Peyer's patch (tissue), 4 donors: ENCODE data around the gene OSBPL3. TPM values are rescaled to one million over a fixed set of nuclear protein-coding genes. Genes with fewer than 3 reads are reported as not detected.

Experiments used
- DNase-seq, 3 donors: peaks; one replicate each; pipeline ENCODE4 v3.0.0-alpha.2; 2017 to 2019
- H3K27ac ChIP-seq, 4 donors: fragments of 200-600 bp; sonication (generic); one replicate each; pipeline ENCODE4 v1.5.1; 2016 to 2019
- H3K27me3 ChIP-seq, 2 donors: fragments of 200-600 bp; sonication (generic); one replicate each; pipeline ENCODE4 v1.5.1; 2019
- H3K36me3 ChIP-seq, 3 donors: fragments of 200-600 bp; sonication (generic); one replicate each; pipeline ENCODE4 v1.5.1; 2016 to 2019
- H3K4me1 ChIP-seq, 4 donors: fragments of 200-600 bp; sonication (generic); one replicate each; pipeline ENCODE4 v1.5.1; 2016 to 2019
- H3K4me3 ChIP-seq, 4 donors: fragments of 200-600 bp; sonication (generic); 1 replicate in 3 of 4; 2 replicates in 1 of 4; pipeline ENCODE4 v1.5.1; 2016 to 2019; ENCODE audit warnings: mild to moderate bottlenecking in 1 of 4
- H3K9me3 ChIP-seq, 4 donors: fragments of 200-600 bp; sonication (generic); one replicate each; pipeline ENCODE4 v1.5.1; 2016 to 2019; ENCODE audit warnings: mild to moderate bottlenecking in 1 of 4
- POLR2A ChIP-seq, 2 donors: fragments of 450-650 bp; IDR thresholded peaks; one replicate each; pipeline ENCODE4 v1.5.1; 2017; ENCODE audit warnings: antibody characterized with exemption in 2 of 2, mild to moderate bottlenecking in 2 of 2, moderate library complexity in 2 of 2
- total RNA-seq, 4 donors: library from RNA; depleted of rRNA; stranded (reverse); fragments of >200 nt; gene quantifications; one replicate each; pipeline ENCODE4 v1.1.0, GENCODE V29; 2016
- TF ChIP-seq, protein P1 (sequence below), 6 experiments: fragments of 450-650 bp in 4 of 6; fragments of 200-600 bp in 2 of 6; sonication (generic) in 1 of 6; IDR thresholded peaks; one replicate each; pipeline ENCODE4 v1.5.1; 2017 to 2019; ENCODE audit warnings: antibody characterized with exemption in 6 of 6, mild to moderate bottlenecking in 3 of 6, moderate library complexity in 1 of 6

The OSBPL3 gene
- total RNA-seq, 4 donors from 2014 or later = 20.1 to 67.7 (median 22.2) TPM

DNA sequence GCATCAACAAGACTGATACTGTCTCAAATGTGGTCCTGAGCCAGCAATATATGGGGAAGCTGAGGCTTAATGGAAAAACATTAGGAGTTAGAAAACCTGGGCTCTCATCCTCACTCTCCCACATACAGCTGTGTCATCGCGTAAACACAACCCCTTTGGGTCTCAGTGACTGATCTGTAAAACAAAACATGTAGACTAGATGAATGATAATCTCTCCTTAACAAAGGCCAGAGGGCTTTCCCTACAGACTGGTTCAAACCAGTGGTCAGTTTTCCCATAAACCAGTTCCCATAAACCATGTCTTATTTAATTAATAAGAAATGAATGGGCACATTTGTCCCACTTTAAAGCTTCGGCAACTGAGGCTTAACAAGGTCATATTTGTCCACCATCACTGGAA is 48.1 kb downstream of the OSBPL3 start:
- Histone ChIP-seq H3K4me1 (peaks cover 0 to 14% (median 0%) of the 10 kb centered on the region in 4 donors), H3K9me3 (no peaks in the 10 kb centered on the region), H3K4me3 (no peak overlapping the region), H3K36me3 (no peaks in the 10 kb centered on the region), H3K27ac (no peak overlapping the region), H3K27me3 (no peaks in the 10 kb centered on the region)
- no peak for DNase-seq
- TF ChIP-seq, protein P1, sequence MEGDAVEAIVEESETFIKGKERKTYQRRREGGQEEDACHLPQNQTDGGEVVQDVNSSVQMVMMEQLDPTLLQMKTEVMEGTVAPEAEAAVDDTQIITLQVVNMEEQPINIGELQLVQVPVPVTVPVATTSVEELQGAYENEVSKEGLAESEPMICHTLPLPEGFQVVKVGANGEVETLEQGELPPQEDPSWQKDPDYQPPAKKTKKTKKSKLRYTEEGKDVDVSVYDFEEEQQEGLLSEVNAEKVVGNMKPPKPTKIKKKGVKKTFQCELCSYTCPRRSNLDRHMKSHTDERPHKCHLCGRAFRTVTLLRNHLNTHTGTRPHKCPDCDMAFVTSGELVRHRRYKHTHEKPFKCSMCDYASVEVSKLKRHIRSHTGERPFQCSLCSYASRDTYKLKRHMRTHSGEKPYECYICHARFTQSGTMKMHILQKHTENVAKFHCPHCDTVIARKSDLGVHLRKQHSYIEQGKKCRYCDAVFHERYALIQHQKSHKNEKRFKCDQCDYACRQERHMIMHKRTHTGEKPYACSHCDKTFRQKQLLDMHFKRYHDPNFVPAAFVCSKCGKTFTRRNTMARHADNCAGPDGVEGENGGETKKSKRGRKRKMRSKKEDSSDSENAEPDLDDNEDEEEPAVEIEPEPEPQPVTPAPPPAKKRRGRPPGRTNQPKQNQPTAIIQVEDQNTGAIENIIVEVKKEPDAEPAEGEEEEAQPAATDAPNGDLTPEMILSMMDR (IDR thresholded peaks at IDR 0.05) = no peak
- no peak for TF ChIP-seq POLR2A (IDR thresholded peaks at IDR 0.05)

DNA sequence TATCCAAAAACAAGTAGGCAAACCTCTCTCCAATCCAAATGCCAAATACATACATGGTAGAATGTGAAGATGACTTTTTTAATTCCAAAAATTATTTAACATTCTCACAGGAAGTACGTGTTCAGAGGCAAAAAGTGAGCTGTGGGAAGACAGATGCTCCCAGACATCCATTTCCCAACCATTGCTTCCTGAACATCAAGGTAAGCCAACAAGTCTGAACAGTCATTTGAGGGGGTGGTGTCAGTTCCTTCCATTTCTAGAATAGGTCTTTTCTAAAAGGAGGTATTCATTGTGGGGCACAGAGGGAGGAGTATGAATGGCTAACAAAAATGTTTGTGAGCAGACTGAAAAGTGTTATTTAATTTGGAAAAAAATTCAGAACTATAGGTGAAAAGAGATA is 49.1 kb downstream of the OSBPL3 start:
- Histone ChIP-seq H3K4me1 (peaks cover 0 to 14% (median 0%) of the 10 kb centered on the region in 4 donors), H3K27ac (no peak overlapping the region), H3K4me3 (no peak overlapping the region), H3K9me3 (no peaks in the 10 kb centered on the region), H3K27me3 (no peaks in the 10 kb centered on the region), H3K36me3 (no peaks in the 10 kb centered on the region)
- TF ChIP-seq, protein P1 (IDR thresholded peaks at IDR 0.05) = no peak
- no peak for TF ChIP-seq POLR2A (IDR thresholded peaks at IDR 0.05)
- no peak for DNase-seq

- Histone ChIP-seq H3K9me3 (no peaks in the 10 kb centered on the region), H3K27ac (no peak overlapping the region), H3K4me3 (no peak overlapping the region), H3K4me1 (no peaks in the 10 kb centered on the region), H3K27me3 (no peaks in the 10 kb centered on the region), H3K36me3 (no peaks in the 10 kb centered on the region)
- DNase-seq = no peak
- no peak for TF ChIP-seq POLR2A (IDR thresholded peaks at IDR 0.05)
- TF ChIP-seq, protein P1 (IDR thresholded peaks at IDR 0.05) = no peak
Measured at GRCh38 chr7:24926623-24927524, 53.1 kb downstream of the OSBPL3 start.

DNA sequence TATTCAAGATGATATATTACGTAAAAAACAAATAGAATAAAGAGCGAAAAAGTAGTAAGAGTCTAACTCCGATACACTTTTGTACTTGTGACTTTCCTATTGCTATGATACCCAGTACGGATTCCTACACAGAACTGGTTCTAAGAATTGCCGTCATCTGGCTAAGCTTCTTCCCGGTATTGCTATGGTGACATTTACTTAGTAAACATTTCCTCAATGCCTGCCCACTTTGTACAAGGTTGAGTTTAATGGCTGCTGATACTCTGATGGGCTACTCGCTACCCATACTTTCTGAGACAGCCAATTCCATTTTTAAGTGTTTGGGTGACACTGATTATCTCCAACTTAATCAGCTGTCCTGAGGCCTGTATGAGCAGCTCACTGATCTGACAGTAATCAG is 55.6 kb downstream of the OSBPL3 start:
- no peak for TF ChIP-seq POLR2A (IDR thresholded peaks at IDR 0.05)
- TF ChIP-seq, protein P1 (IDR thresholded peaks at IDR 0.05) = no peak
- Histone ChIP-seq H3K4me3 (no peak overlapping the region), H3K36me3 (no peaks in the 10 kb centered on the region), H3K27me3 (no peaks in the 10 kb centered on the region), H3K27ac (no peak overlapping the region), H3K9me3 (no peaks in the 10 kb centered on the region), H3K4me1 (no peaks in the 10 kb centered on the region)
- DNase-seq = no peak

DNA sequence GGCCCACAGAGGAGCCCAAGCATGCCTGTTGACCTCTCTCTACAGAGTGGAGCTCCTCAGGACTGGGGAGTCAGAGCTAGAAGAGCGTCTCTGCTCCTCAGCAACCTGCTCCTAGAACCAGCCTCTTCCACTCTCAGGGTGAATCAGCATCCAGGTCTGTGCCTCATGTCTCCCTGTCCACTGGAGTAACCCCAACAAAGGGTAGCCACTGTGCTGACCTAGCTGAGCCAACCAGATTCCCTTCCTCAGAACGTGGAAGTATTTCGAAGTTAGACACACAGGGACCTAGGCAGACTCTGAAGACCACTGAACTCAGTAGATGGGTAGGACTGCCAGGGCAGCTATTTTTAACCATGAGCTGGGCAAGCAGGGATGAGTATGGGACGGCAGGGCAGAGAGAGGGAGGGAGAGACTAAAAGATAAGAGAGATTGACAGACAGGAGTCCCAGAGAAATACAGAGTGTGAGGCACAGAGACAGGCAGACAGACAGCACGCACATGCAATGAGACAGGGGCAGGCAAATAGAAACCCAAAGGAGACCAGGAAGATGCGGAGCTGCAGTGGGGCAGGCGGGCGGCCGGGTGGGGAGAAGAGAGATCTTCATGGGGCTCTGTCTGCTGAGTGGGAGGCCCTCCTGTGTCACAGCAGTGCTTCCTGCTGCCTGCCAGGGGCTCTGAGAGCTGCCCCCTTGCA is 56.7 kb downstream of the OSBPL3 start:
- TF ChIP-seq POLR2A (IDR thresholded peaks at IDR 0.05) = no peak
- TF ChIP-seq, protein P1 (IDR thresholded peaks at IDR 0.05) = no peak
- H3K27ac ChIP-seq = no peak overlapping the region

More for the DNA sequence above, 56.7 kb downstream of the OSBPL3 start:
- Histone ChIP-seq H3K36me3 (no peaks in the 10 kb centered on the region), H3K27me3 (no peaks in the 10 kb centered on the region), H3K4me1 (no peaks in the 10 kb centered on the region), H3K4me3 (no peak overlapping the region), H3K9me3 (no peaks in the 10 kb centered on the region)
- no peak for DNase-seq
